Measurements from ENCODE around the gene NSD2. TPM values are rescaled to one million over a fixed set of nuclear protein-coding genes. Genes with fewer than 3 reads are reported as not detected.

The NSD2 gene
- total RNA-seq, 1 experiment from 2014 or later: 136 TPM

GRCh38 chr4:1948892-1949436 is 77.8 kb downstream of the NSD2 start:
- peak overlapping the region in 1 of 3 experiments; percentile 83; a peak in 3 of 7 replicates for H3K27ac Mint-ChIP-seq
- Histone ChIP-seq H3K23me2 (ENCODE audit: insufficient read length, low read depth, low read length, poor library complexity, severe bottlenecking) (no peaks in the 10 kb centered on the region), H2BK15ac (ENCODE audit: low read depth, low read length) (no peak overlapping the region), H2BK20ac (ENCODE audit: low read depth, low read length, poor library complexity, severe bottlenecking) (no peak overlapping the region), H2BK120ac (ENCODE audit: low read depth, low read length, poor library complexity, severe bottlenecking) (no peak overlapping the region), H3K23ac (ENCODE audit: insufficient read length, low read depth, low read length) (no peak overlapping the region), H4K8ac (replicated peaks; ENCODE audit: insufficient read length, low read depth, low read length) (no peak overlapping the region), H2AK5ac (ENCODE audit: insufficient read length, low read length) (no peak overlapping the region), H3K27me3 (ENCODE audit: insufficient read depth, low read length) (no peaks in the 10 kb centered on the region), H3K4ac (ENCODE audit: low read depth, low read length) (no peak overlapping the region), H3K9me3 (ENCODE audit: control insufficient read depth, low read depth, low read length) (no peaks in the 10 kb centered on the region), H4K91ac (ENCODE audit: insufficient read length, low read depth, low read length) (no peak overlapping the region), H3K4me2 (ENCODE audit: insufficient read depth, insufficient read length, low read length) (no peak overlapping the region), H3K79me2 (ENCODE audit: insufficient read depth, low read length) (no peaks in the 10 kb centered on the region), H3K14ac (ENCODE audit: insufficient read depth, low read length) (no peak overlapping the region), H3K79me1 (ENCODE audit: insufficient read depth, low read depth, low read length, poor library complexity, severe bottlenecking) (no peaks in the 10 kb centered on the region), H2BK12ac (ENCODE audit: insufficient read length, low read depth, low read length) (no peak overlapping the region), H4K5ac (ENCODE audit: insufficient read length, low read depth, low read length) (no peak overlapping the region), H3K9ac (ENCODE audit: extremely low read depth, insufficient read length, low read length) (no peak overlapping the region), H4K20me1 (ENCODE audit: control insufficient read depth, insufficient read depth, insufficient read length) (no peaks in the 10 kb centered on the region), H3K56ac (ENCODE audit: insufficient read length, low read depth, low read length) (no peak overlapping the region), H3K18ac (ENCODE audit: insufficient read length, low read depth, low read length) (no peak overlapping the region), H3T11ph (ENCODE audit: low read length) (no peak overlapping the region), H3K27ac (ENCODE audit: insufficient read length, low read depth, low read length) (no peak overlapping the region), H2BK5ac (ENCODE audit: insufficient read length, low read length) (no peak overlapping the region), H3K4me1 (ENCODE audit: insufficient read depth, low read length) (no peaks in the 10 kb centered on the region), H2AFZ (ENCODE audit: low read length) (no peak overlapping the region)
- H3K27me3 Mint-ChIP-seq (ENCODE audit: low read depth): no peaks in the 10 kb centered on the region
- no peak for DNase-seq
- no peaks in the 10 kb centered on the region for H3K9me3 Mint-ChIP-seq
- no peaks in the 10 kb centered on the region for H3K4me1 Mint-ChIP-seq
- TF ChIP-seq CTCF (conservative IDR thresholded peaks at IDR 0.05): 0 out of 3 replicates have a peak, but pooled peaks have one; percentile 17
- H3K36me3 Mint-ChIP-seq (ENCODE audit: insufficient read depth in 1 of 3, low read depth in 3 of 3): peaks cover 14 to 40% (median 29%) of the 10 kb centered on the region in 3 experiments; a peak in 6 of 7 replicates
- WGBS (ENCODE audit: extremely low coverage, insufficient read length, low lambda C conversion rate): no CpG with 5 or more reads among the region's 8 CpGs
- no peak overlapping the region for H3K4me3 Mint-ChIP-seq

All from H9 (cell line).